OCI-LY7 (cell line): Measurements from ENCODE around the gene CDK5R2. TPM values are rescaled to one million over a fixed set of nuclear protein-coding genes. Genes with fewer than 3 reads are reported as not detected.

ENCODE experiments used
- BruUV-seq: library from RNA; stranded (reverse); fragments of 400-500 nt; replicated peaks from 2 replicates; lab custom pipeline; 2021; lab: Mats Ljungman, UMichigan
- CTCF ChIA-PET: fragments of 300-600 bp; sonication (Branson Sonifier 250); formaldehyde crosslinking; loops from one replicate; lab custom pipeline; 2022; ENCODE audit warnings: antibody characterized with exemption; ENCODE audit not compliant: unreplicated experiment; lab: Charles Lee
- POLR2A ChIA-PET: fragments of 300-600 bp; sonication (Branson Sonifier 250); formaldehyde crosslinking; loops from one replicate; lab custom pipeline; 2022; ENCODE audit warnings: antibody characterized with exemption; lab: Charles Lee
- DNase-seq: peaks from one replicate; pipeline ENCODE4 v3.0.0-alpha.2; 2015; ENCODE audit warnings: low spot score
- H2AFZ ChIP-seq: fragments of 200-600 bp; sonication (generic), shearing (Covaris generic); 2 replicates; pipeline ENCODE4 v1.6.1; 2014; ENCODE audit warnings: mild to moderate bottlenecking, antibody characterized with exemption, low read length, moderate library complexity
- H3K27ac ChIP-seq: fragments of 200-600 bp; sonication (generic); 2 replicates; pipeline ENCODE4 v1.5.1; 2014; ENCODE audit warnings: mixed run types, low read depth, mild to moderate bottlenecking, moderate library complexity, low read length, inconsistent platforms; ENCODE audit not compliant: poor library complexity, severe bottlenecking
- H3K36me3 ChIP-seq: fragments of 200-600 bp; sonication (generic); 2 replicates; pipeline ENCODE4 v1.6.1; 2014; ENCODE audit warnings: mild to moderate bottlenecking, antibody characterized with exemption, low read length, moderate library complexity, mixed read lengths; ENCODE audit not compliant: insufficient read depth
- H3K4me1 ChIP-seq: fragments of 200-600 bp; sonication (generic); 2 replicates; pipeline ENCODE4 v1.5.1; 2014; ENCODE audit warnings: mild to moderate bottlenecking, low read length; ENCODE audit not compliant: insufficient read depth, poor library complexity, severe bottlenecking
- H3K4me2 ChIP-seq: fragments of 200-600 bp; sonication (generic); 2 replicates; pipeline ENCODE4 v1.6.1; 2014; ENCODE audit warnings: mild to moderate bottlenecking, low read length
- H3K4me3 ChIP-seq: fragments of 200-600 bp; sonication (generic); 2 replicates; pipeline ENCODE4 v1.5.1; 2014; ENCODE audit warnings: mild to moderate bottlenecking, low read depth, low read length; ENCODE audit not compliant: poor library complexity, severe bottlenecking
- H3K79me2 ChIP-seq: fragments of 200-600 bp; sonication (generic); 2 replicates; pipeline ENCODE4 v1.6.1; 2016; ENCODE audit warnings: low read depth, mild to moderate bottlenecking, low read length, moderate library complexity, mixed read lengths; ENCODE audit not compliant: insufficient read depth
- H3K9me2 ChIP-seq: fragments of 200-600 bp; sonication (generic); 2 replicates; pipeline ENCODE4 v1.6.1; 2016; ENCODE audit warnings: mild to moderate bottlenecking, low read length, mixed read lengths; ENCODE audit not compliant: insufficient read depth
- H3K9me3 ChIP-seq: fragments of 200-600 bp; sonication (generic); 2 replicates; pipeline ENCODE4 v1.6.1; 2014; ENCODE audit warnings: mild to moderate bottlenecking, mixed run types, low read length, mixed read lengths
- H4K20me1 ChIP-seq: fragments of 200-600 bp; sonication (generic); 2 replicates; pipeline ENCODE4 v1.6.1; 2014; ENCODE audit warnings: mild to moderate bottlenecking, antibody characterized with exemption, low read length, moderate library complexity, mixed read lengths; ENCODE audit not compliant: insufficient read depth
- EZH2phosphoT487 ChIP-seq: fragments of 200-600 bp; sonication (generic); IDR thresholded peaks from 2 replicates; pipeline ENCODE4 v1.6.1; 2018; ENCODE audit warnings: low read depth, borderline replicate concordance, mild to moderate bottlenecking, mixed run types, antibody characterized with exemption, low read length, moderate library complexity, mixed read lengths
- intact Hi-C: fragments of 100-400 bp; cut with micrococcal nuclease; formaldehyde crosslinking; loops from one replicate; pipeline ENCODE4 v1.10.0; 2022; ENCODE audit not compliant: unreplicated experiment
- total RNA-seq, 2 experiments: library from RNA; depleted of rRNA in 1 of 2; stranded (reverse); fragments of >200 nt in 1 of 2; shearing (Covaris generic) in 1 of 2; gene quantifications; 2 replicates each; pipeline ENCODE4 v1.2.3, GENCODE V29; 2014 to 2022
- TF ChIP-seq, protein P1 (sequence below): fragments of 200-600 bp; sonication (generic); conservative IDR thresholded peaks from 2 replicates; pipeline ENCODE4 v1.5.1; 2014; ENCODE audit warnings: mild to moderate bottlenecking, antibody characterized with exemption, low read length, moderate library complexity, mixed read lengths

CDK5R2 gene
- total RNA-seq, 2 experiments from 2014 or later = 0.09 to 0.63 TPM

- Histone ChIP-seq H3K9me3 (no peaks in the 10 kb centered on the region), H3K9me2 (no peaks in the 10 kb centered on the region), H2AFZ (no peak overlapping the region), H3K4me3 (no peak overlapping the region), H3K79me2 (no peaks in the 10 kb centered on the region), H3K4me2 (no peak overlapping the region), H3K4me1 (no peaks in the 10 kb centered on the region), H3K27ac (no peak overlapping the region), H3K36me3 (no peaks in the 10 kb centered on the region), H4K20me1 (no peaks in the 10 kb centered on the region; the same call in 1 of the 2 replicates)
- BruUV-seq = no TSS peak
- POLR2A ChIA-PET = interaction anchor here (0.7 kb wide), 2 partner anchors 264 to 463 kb away, joined by 4 to 5 read pairs; no protein-coding TSS in a partner anchor
- no peak for DNase-seq
- CTCF ChIA-PET = no interaction called here
- intact Hi-C loops = no loop called here
- TF ChIP-seq, protein P1, sequence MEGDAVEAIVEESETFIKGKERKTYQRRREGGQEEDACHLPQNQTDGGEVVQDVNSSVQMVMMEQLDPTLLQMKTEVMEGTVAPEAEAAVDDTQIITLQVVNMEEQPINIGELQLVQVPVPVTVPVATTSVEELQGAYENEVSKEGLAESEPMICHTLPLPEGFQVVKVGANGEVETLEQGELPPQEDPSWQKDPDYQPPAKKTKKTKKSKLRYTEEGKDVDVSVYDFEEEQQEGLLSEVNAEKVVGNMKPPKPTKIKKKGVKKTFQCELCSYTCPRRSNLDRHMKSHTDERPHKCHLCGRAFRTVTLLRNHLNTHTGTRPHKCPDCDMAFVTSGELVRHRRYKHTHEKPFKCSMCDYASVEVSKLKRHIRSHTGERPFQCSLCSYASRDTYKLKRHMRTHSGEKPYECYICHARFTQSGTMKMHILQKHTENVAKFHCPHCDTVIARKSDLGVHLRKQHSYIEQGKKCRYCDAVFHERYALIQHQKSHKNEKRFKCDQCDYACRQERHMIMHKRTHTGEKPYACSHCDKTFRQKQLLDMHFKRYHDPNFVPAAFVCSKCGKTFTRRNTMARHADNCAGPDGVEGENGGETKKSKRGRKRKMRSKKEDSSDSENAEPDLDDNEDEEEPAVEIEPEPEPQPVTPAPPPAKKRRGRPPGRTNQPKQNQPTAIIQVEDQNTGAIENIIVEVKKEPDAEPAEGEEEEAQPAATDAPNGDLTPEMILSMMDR = no peak
- no peak for TF ChIP-seq EZH2phosphoT487
These were observed 15.8 kb downstream of the CDK5R2 start for GRCh38 chr2:218975060-218975777.

- TF ChIP-seq, protein P1 = peak; percentile 99
- no peak for TF ChIP-seq EZH2phosphoT487
- peak overlapping the region; percentile 38 for H3K4me3 ChIP-seq
- H3K9me2 ChIP-seq = no peaks in the 10 kb centered on the region
- no peak overlapping the region for H3K27ac ChIP-seq
- peak overlapping the region; percentile 56 for H3K4me2 ChIP-seq
- ChIA-PET CTCF (interaction anchor here (0.6 to 1.1 kb wide), 9 partner anchors 10 to 1113 kb away, joined by 3 to 11 read pairs (median 3); no protein-coding TSS in a partner anchor), POLR2A (no interaction called here)
- H4K20me1 ChIP-seq = no peaks in the 10 kb centered on the region; the same call in 1 of the 2 replicates
- no peak overlapping the region for H2AFZ ChIP-seq
- no peaks in the 10 kb centered on the region for H3K4me1 ChIP-seq
- H3K36me3 ChIP-seq = no peaks in the 10 kb centered on the region
- BruUV-seq = no TSS peak
- H3K79me2 ChIP-seq = no peaks in the 10 kb centered on the region
- H3K9me3 ChIP-seq = no peaks in the 10 kb centered on the region
- peak; percentile 74 for DNase-seq
- intact Hi-C loops = loop anchor here (2.0 kb wide), 3 partner anchors 73 to 127 kb away; no protein-coding TSS in a partner anchor
These were observed 20.6 kb downstream of the CDK5R2 start for GRCh38 chr2:218979846-218980734.
